ENCODE measurements around the gene ZNF789.
"Not testable (repeated sequence)": the region's sequence is repeated elsewhere in the genome, so short reads cannot be mapped to it uniquely, and the experiment has no call there.

Gene ZNF789

GRCh38 chr7:99472561-99473314 lies at the start of gene ZNF789:
Gene ZNF789, plus strand, starts transcription at chr7:99472890. Its CDS starts 3,567 bp downstream, at chr7:99476457.
- FAIRE-seq, result peak; percentile 57

- FAIRE-seq, result no peak
These were observed 47.6 kb upstream of the ZNF789 start for GRCh38 chr7:99424932-99425730.

- no peak for FAIRE-seq
These were observed 43.6 kb upstream of the ZNF789 start for GRCh38 chr7:99428972-99429566.

- FAIRE-seq, result no peak
These were observed 42.9 kb upstream of the ZNF789 start for GRCh38 chr7:99429756-99430155.

- not testable (repeated sequence) for FAIRE-seq
These were observed 40.7 kb upstream of the ZNF789 start for GRCh38 chr7:99431756-99432540.

GRCh38 chr7:99433158-99433557 lies 39.5 kb upstream of the ZNF789 start:
- FAIRE-seq, result no peak

GRCh38 chr7:99437946-99438572 lies 34.6 kb upstream of the ZNF789 start:
- no peak for FAIRE-seq

- no peak for FAIRE-seq
These were observed 33.9 kb upstream of the ZNF789 start, which contains the start of the genes CPSF4 and PTCD1 for GRCh38 chr7:99438573-99439480. Gene CPSF4, plus strand, starts transcription at chr7:99438943. Its CDS starts 140 bp downstream, at chr7:99439083. Gene PTCD1, minus strand, starts transcription at chr7:99438798. Its CDS starts 3,556 bp downstream, at chr7:99435242.

GRCh38 chr7:99440195-99440594 lies 32.5 kb upstream of the ZNF789 start:
- FAIRE-seq, result no peak

- no peak for FAIRE-seq
These were observed 26.6 kb upstream of the ZNF789 start for GRCh38 chr7:99446096-99446495.

GRCh38 chr7:99447943-99448342 lies 24.7 kb upstream of the ZNF789 start:
- no peak for FAIRE-seq

GRCh38 chr7:99448855-99449254 lies 23.8 kb upstream of the ZNF789 start:
- FAIRE-seq, result no peak

GRCh38 chr7:99449326-99449725 lies 23.4 kb upstream of the ZNF789 start:
- no peak for FAIRE-seq

GRCh38 chr7:99451936-99452335 lies 20.8 kb upstream of the ZNF789 start:
- FAIRE-seq, result no peak

GRCh38 chr7:99452541-99452940 lies 20.1 kb upstream of the ZNF789 start:
- FAIRE-seq, result no peak

GRCh38 chr7:99453105-99453504 lies 19.6 kb upstream of the ZNF789 start:
- no peak for FAIRE-seq

GRCh38 chr7:99455874-99456273 lies 16.8 kb upstream of the ZNF789 start:
- FAIRE-seq, result no peak

GRCh38 chr7:99456288-99456687 lies 16.4 kb upstream of the ZNF789 start:
- no peak for FAIRE-seq

GRCh38 chr7:99457050-99457649 lies 15.5 kb upstream of the ZNF789 start:
- FAIRE-seq, result no peak

All from colon (tissue), 2 donors.